GM12878 (cell line): ENCODE data around the gene HLA-DMA. TPM values are rescaled to one million over a fixed set of nuclear protein-coding genes. Genes with fewer than 3 reads are reported as not detected.

Experiments
- ATAC-seq: fragments of 200-7000 bp; cut with Tn5 transposase; 3 replicates; pipeline ENCODE4 v1.9.1; 2020; ENCODE audit warnings: mild to moderate bottlenecking, moderate library complexity
- BruUV-seq: library from RNA; stranded (reverse); fragments of 400-500 nt; replicated peaks from 2 replicates; lab custom pipeline; 2021; lab: Mats Ljungman, UMichigan
- CTCF ChIA-PET: fragments of 300-600 bp; sonication (Branson Sonifier 250); formaldehyde crosslinking; extraction: SDS; loops from one replicate; lab custom pipeline; 2021; ENCODE audit warnings: inconsistent platforms; lab: Yijun Ruan, JAX
- POLR2A ChIA-PET: fragments of 350-600 bp; formaldehyde crosslinking; extraction: SDS; loops from one replicate; lab custom pipeline; 2021; ENCODE audit warnings: inconsistent platforms; lab: Charles Lee
- RAD21 ChIA-PET: fragments of 300-600 bp; sonication (Branson Sonifier 250); formaldehyde crosslinking; loops from one replicate; lab custom pipeline; 2023; ENCODE audit warnings: antibody characterized with exemption; ENCODE audit not compliant: unreplicated experiment; lab: Charles Lee
- SMC1A ChIA-PET: fragments of 300-600 bp; sonication (Branson Sonifier 250); formaldehyde crosslinking; loops from one replicate; lab custom pipeline; 2023; ENCODE audit not compliant: unreplicated experiment, uncharacterized antibody; lab: Charles Lee
- DNase-seq: peaks from one replicate; pipeline ENCODE4 v3.0.0-alpha.2; 2011; ENCODE audit warnings: low read depth, low spot score
- FAIRE-seq: peaks from 3 replicates; lab custom pipeline; 2011; peaks lifted over from hg19 to GRCh38; lab: Jason Lieb, UNC
- H2AFZ ChIP-seq: 2 replicates; pipeline ENCODE4 v1.6.0; 2011; ENCODE audit warnings: low read depth, low read length, control low read depth; ENCODE audit not compliant: control insufficient read depth
- H3K27ac ChIP-seq: 2 replicates; pipeline ENCODE4 v1.5.1; 2011; ENCODE audit warnings: control low read depth; ENCODE audit not compliant: control insufficient read depth, insufficient read depth
- H3K27me3 ChIP-seq, 2 experiments: replicated peaks in 1 of 2; 2 replicates each; pipeline versions ENCODE4 v1.6.0 to v1.6.1; 2011; ENCODE audit warnings: low read length in 1 of 2; ENCODE audit not compliant: control insufficient read depth in 2 of 2, insufficient read depth in 2 of 2
- H3K36me3 ChIP-seq, 2 experiments: 2 replicates each; pipeline ENCODE4 v1.5.1; 2011; ENCODE audit warnings: low read length in 1 of 2; ENCODE audit not compliant: control insufficient read depth in 2 of 2, insufficient read depth in 2 of 2
- H3K4me1 ChIP-seq: 2 replicates; pipeline ENCODE4 v1.6.1; 2011; ENCODE audit warnings: mild to moderate bottlenecking, low read length, moderate library complexity, mixed read lengths; ENCODE audit not compliant: control insufficient read depth, insufficient read depth
- H3K4me2 ChIP-seq: 2 replicates; pipeline ENCODE4 v1.6.0; 2011; ENCODE audit warnings: control low read depth; ENCODE audit not compliant: control insufficient read depth, insufficient read depth
- H3K4me3 ChIP-seq: fragments of 200-600 bp; sonication (generic); 2 replicates; pipeline ENCODE4 v1.5.1; 2016
- H3K79me2 ChIP-seq: 2 replicates; pipeline ENCODE4 v1.6.0; 2011; ENCODE audit warnings: low read length; ENCODE audit not compliant: control insufficient read depth, insufficient read depth
- H3K9ac ChIP-seq: 2 replicates; pipeline ENCODE4 v1.8.0; 2011; ENCODE audit warnings: low read length, control low read depth, mixed read lengths; ENCODE audit not compliant: control insufficient read depth, insufficient read depth
- H3K9me3 ChIP-seq: replicated peaks from 3 replicates; pipeline ENCODE4 v1.5.1; 2011; ENCODE audit warnings: mild to moderate bottlenecking, low read length; ENCODE audit not compliant: control insufficient read depth, insufficient read depth
- H4K20me1 ChIP-seq: 2 replicates; pipeline ENCODE4 v1.6.0; 2011; ENCODE audit not compliant: control insufficient read depth, insufficient read depth
- BCL11A ChIP-seq: IDR thresholded peaks from 2 replicates; pipeline ENCODE4 v1.6.1; 2011; ENCODE audit warnings: low read depth, low read length
- DPF2 ChIP-seq: fragments of 450-650 bp; IDR thresholded peaks from 2 replicates; pipeline ENCODE4 v1.6.1; 2017; ENCODE audit warnings: mild to moderate bottlenecking
- EED ChIP-seq: sonication (generic); IDR thresholded peaks from 2 replicates; pipeline ENCODE4 v1.6.1; 2016; ENCODE audit warnings: antibody characterized with exemption, low read depth
- FOXK2 ChIP-seq: fragments of 450-650 bp; IDR thresholded peaks from 2 replicates; pipeline ENCODE4 v1.6.1; 2017; ENCODE audit warnings: mild to moderate bottlenecking, moderate library complexity
- IRF4 ChIP-seq: IDR thresholded peaks from 2 replicates; pipeline ENCODE4 v1.6.1; 2011; ENCODE audit warnings: low read depth, low read length
- JUNB ChIP-seq: IDR thresholded peaks from 2 replicates; pipeline ENCODE4 v1.6.1; 2016; ENCODE audit warnings: antibody characterized with exemption, mild to moderate bottlenecking
- MTA2 ChIP-seq: fragments of 450-650 bp; IDR thresholded peaks from 2 replicates; pipeline ENCODE4 v1.6.1; 2016; ENCODE audit warnings: low read depth, mild to moderate bottlenecking, moderate library complexity
- NBN ChIP-seq: fragments of 450-650 bp; IDR thresholded peaks from 2 replicates; pipeline ENCODE4 v1.6.1; 2016
- SREBF2 ChIP-seq: IDR thresholded peaks from 2 replicates; pipeline ENCODE4 v1.6.1; 2012; ENCODE audit warnings: mild to moderate bottlenecking, low read length
- TBL1XR1 ChIP-seq: IDR thresholded peaks from 2 replicates; pipeline ENCODE4 v1.6.1; 2012; ENCODE audit warnings: low read depth, low read length, improper control_type of control experiment
- WRNIP1 ChIP-seq: IDR thresholded peaks from 2 replicates; pipeline ENCODE4 v1.6.1; 2011; ENCODE audit warnings: low read depth, low read length, improper control_type of control experiment, borderline replicate concordance
- ZBTB33 ChIP-seq: fragments of 450-650 bp; IDR thresholded peaks from 2 replicates; pipeline ENCODE4 v1.6.1; 2017; ENCODE audit warnings: mild to moderate bottlenecking
- WGBS: methylation state at CpG from one replicate; pipeline ENCODE4 v1.1.6; 2016; ENCODE audit warnings: low lambda C conversion rate; ENCODE audit not compliant: insufficient replicate concordance, insufficient coverage; ENCODE audit errors: missing lambda C conversion rate; 5-methylcytosine and 5-hydroxymethylcytosine counted together
- in situ Hi-C: fragments of 300-500 bp; cut with MboI; formaldehyde crosslinking; loops from 9 replicates; pipeline ENCODE4 v1.14.3; 2018; ENCODE audit warnings: mixed read lengths
- intact Hi-C: fragments of 100-400 bp; cut with micrococcal nuclease; formaldehyde crosslinking; loops from one replicate; pipeline ENCODE4 v1.14.2; 2022; ENCODE audit not compliant: unreplicated experiment
- polyA plus RNA-seq, 11 experiments: library from polyadenylated mRNA; depleted of rRNA in 4 of 11; unstranded in 6 of 11; stranded (reverse) in 5 of 11; fragments of >200 nt; fragmentation: Nextera tagmentation in 4 of 11; fragmentation: Illumina TruSeq in 1 of 11; extraction: Ambion mirVana in 4 of 11; extraction: Trizol in 1 of 11; gene quantifications; 1 replicate in 1 of 11; 2 replicates in 10 of 11; pipeline versions ENCODE4 v1.2.1 to v1.2.3, GENCODE V29; 2011 to 2016; ENCODE audit warnings: inconsistent platforms in 2 of 11, missing spikeins in 2 of 11, low read depth in 1 of 11
- total RNA-seq, 4 experiments: library from RNA; depleted of rRNA in 3 of 4; stranded (reverse); fragments of >200 nt in 3 of 4; fragmentation: Illumina TruSeq in 1 of 4; extraction: Trizol in 1 of 4; gene quantifications; 2 replicates each; pipeline versions ENCODE4 v1.2.1 to v1.2.3, GENCODE V29; 2013 to 2021
- TF ChIP-seq, protein P1 (sequence below): fragments of 450-650 bp; IDR thresholded peaks from 2 replicates; pipeline ENCODE4 v1.6.1; 2016; ENCODE audit warnings: mild to moderate bottlenecking, moderate library complexity, borderline replicate concordance
- TF ChIP-seq, protein P2 (sequence below): IDR thresholded peaks from 2 replicates; pipeline ENCODE4 v1.6.1; 2011; ENCODE audit warnings: low read depth, low read length, improper control_type of control experiment, borderline replicate concordance
- TF ChIP-seq, protein P3 (sequence below): fragments of 150-350 bp; IDR thresholded peaks from 2 replicates; pipeline ENCODE4 v1.6.1; 2014; ENCODE audit warnings: mild to moderate bottlenecking, low read depth, low read length

Gene HLA-DMA
- total and polyA plus RNA-seq, 10 of the 15 experiments (the other 5 are each of a cell fraction or from before 2014, with no cell fraction given): 177 to 552 (median 309) TPM

GRCh38 chr6:32945108-32945760 lies 7.7 kb downstream of the HLA-DMA start:
- ATAC-seq (peak; percentile 50), FAIRE-seq (no peak), DNase-seq (peak; percentile 67)
- no peaks in the 10 kb centered on the region; the same call in 2 of the 3 replicates for H3K9me3 ChIP-seq
- RAD21 ChIA-PET: interaction anchor here (0.7 to 8.6 kb wide), 10 partner anchors 9 to 107 kb away, joined by 3 to 130 read pairs (median 7); partner anchors contain the start of genes HLA-DMA and TAP2
- no TSS peak for BruUV-seq
- in situ Hi-C loops: loop anchor here (10.0 kb wide), 1 partner anchor 330 kb away; no protein-coding TSS in a partner anchor
- H3K79me2 ChIP-seq: peaks cover 53% of the 10 kb centered on the region
- H3K27ac ChIP-seq: peak overlapping the region; percentile 96
- no peaks in the 10 kb centered on the region for H4K20me1 ChIP-seq
- peak overlapping the region; percentile 64; the same call in 1 of the 2 replicates for H3K4me3 ChIP-seq
- CTCF ChIA-PET: interaction anchor here (0.7 to 15.9 kb wide), 10 partner anchors 8 to 76 kb away, joined by 3 to 532 read pairs (median 6); partner anchors contain the start of genes BRD2 and HLA-DMA
- peak overlapping the region; percentile 71 for H3K4me2 ChIP-seq
- H3K36me3 ChIP-seq: peaks cover 0 to 4% of the 10 kb centered on the region in 2 experiments; a peak in 2 of 4 replicates
- peak overlapping the region; percentile 57 for H3K9ac ChIP-seq
- peaks cover 61% of the 10 kb centered on the region for H3K4me1 ChIP-seq
- no peaks in the 10 kb centered on the region for H3K27me3 ChIP-seq
- no peak overlapping the region; the same call in 1 of the 2 replicates for H2AFZ ChIP-seq
- SMC1A ChIA-PET: interaction anchor here (0.5 to 15.9 kb wide), 13 partner anchors 7 to 1038 kb away, joined by 3 to 354 read pairs (median 5); partner anchors contain the start of genes BRD2 and HLA-DMA
- intact Hi-C loops: loop anchor here (2.0 to 10.0 kb wide), 2 partner anchors 106 to 510 kb away; partner anchors contain the start of genes HLA-DRA and TAP2
- POLR2A ChIA-PET: interaction anchor here (1.1 to 10.8 kb wide), 6 partner anchors 9 to 106 kb away, joined by 3 to 270 read pairs (median 8); partner anchors contain the start of genes BRD2 and HLA-DMA
- 0% methylated on average over 9 of the region's 9 CpGs for WGBS
- TF ChIP-seq DPF2 (no peak), FOXK2 (no peak), SREBF2 (no peak), NBN (0 out of 2 replicates have a peak, but pooled peaks have one; percentile 32), JUNB (peak; percentile 34; the same call in 1 of the 2 replicates), EED (peak; percentile 71), BCL11A (0 out of 2 replicates have a peak, but pooled peaks have one; percentile 47), IRF4 (no peak; the same call in 1 of the 2 replicates), ZBTB33 (no peak), WRNIP1 (0 out of 2 replicates have a peak, but pooled peaks have one; percentile 70), TBL1XR1 (0 out of 2 replicates have a peak, but pooled peaks have one; percentile 10), MTA2 (peak; percentile 60)
- TF ChIP-seq, protein P1, sequence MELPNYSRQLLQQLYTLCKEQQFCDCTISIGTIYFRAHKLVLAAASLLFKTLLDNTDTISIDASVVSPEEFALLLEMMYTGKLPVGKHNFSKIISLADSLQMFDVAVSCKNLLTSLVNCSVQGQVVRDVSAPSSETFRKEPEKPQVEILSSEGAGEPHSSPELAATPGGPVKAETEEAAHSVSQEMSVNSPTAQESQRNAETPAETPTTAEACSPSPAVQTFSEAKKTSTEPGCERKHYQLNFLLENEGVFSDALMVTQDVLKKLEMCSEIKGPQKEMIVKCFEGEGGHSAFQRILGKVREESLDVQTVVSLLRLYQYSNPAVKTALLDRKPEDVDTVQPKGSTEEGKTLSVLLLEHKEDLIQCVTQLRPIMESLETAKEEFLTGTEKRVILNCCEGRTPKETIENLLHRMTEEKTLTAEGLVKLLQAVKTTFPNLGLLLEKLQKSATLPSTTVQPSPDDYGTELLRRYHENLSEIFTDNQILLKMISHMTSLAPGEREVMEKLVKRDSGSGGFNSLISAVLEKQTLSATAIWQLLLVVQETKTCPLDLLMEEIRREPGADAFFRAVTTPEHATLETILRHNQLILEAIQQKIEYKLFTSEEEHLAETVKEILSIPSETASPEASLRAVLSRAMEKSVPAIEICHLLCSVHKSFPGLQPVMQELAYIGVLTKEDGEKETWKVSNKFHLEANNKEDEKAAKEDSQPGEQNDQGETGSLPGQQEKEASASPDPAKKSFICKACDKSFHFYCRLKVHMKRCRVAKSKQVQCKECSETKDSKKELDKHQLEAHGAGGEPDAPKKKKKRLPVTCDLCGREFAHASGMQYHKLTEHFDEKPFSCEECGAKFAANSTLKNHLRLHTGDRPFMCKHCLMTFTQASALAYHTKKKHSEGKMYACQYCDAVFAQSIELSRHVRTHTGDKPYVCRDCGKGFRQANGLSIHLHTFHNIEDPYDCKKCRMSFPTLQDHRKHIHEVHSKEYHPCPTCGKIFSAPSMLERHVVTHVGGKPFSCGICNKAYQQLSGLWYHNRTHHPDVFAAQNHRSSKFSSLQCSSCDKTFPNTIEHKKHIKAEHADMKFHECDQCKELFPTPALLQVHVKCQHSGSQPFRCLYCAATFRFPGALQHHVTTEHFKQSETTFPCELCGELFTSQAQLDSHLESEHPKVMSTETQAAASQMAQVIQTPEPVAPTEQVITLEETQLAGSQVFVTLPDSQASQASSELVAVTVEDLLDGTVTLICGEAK: no peak
- TF ChIP-seq, protein P2, sequence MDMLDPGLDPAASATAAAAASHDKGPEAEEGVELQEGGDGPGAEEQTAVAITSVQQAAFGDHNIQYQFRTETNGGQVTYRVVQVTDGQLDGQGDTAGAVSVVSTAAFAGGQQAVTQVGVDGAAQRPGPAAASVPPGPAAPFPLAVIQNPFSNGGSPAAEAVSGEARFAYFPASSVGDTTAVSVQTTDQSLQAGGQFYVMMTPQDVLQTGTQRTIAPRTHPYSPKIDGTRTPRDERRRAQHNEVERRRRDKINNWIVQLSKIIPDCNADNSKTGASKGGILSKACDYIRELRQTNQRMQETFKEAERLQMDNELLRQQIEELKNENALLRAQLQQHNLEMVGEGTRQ: no peak
- TF ChIP-seq, protein P3, sequence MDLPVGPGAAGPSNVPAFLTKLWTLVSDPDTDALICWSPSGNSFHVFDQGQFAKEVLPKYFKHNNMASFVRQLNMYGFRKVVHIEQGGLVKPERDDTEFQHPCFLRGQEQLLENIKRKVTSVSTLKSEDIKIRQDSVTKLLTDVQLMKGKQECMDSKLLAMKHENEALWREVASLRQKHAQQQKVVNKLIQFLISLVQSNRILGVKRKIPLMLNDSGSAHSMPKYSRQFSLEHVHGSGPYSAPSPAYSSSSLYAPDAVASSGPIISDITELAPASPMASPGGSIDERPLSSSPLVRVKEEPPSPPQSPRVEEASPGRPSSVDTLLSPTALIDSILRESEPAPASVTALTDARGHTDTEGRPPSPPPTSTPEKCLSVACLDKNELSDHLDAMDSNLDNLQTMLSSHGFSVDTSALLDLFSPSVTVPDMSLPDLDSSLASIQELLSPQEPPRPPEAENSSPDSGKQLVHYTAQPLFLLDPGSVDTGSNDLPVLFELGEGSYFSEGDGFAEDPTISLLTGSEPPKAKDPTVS: no peak
